Spleen (tissue), 11 donors: ENCODE results near the gene C5orf58. TPM values are rescaled to one million over a fixed set of nuclear protein-coding genes. Genes with fewer than 3 reads are reported as not detected.

Experiments used
- DNase-seq: peaks from one replicate; pipeline ENCODE4 v3.0.0-alpha.2; 2020
- H3K27ac ChIP-seq, 8 donors: fragments of 200-600 bp; sonication (generic) in 7 of 8; 1 replicate in 4 of 8; 2 replicates in 4 of 8; pipeline versions ENCODE4 v1.5.0 to v1.8.0; 2016 to 2021; ENCODE audit warnings: inconsistent platforms in 4 of 8, mild to moderate bottlenecking in 4 of 8, moderate library complexity in 1 of 8
- H3K27me3 ChIP-seq, 7 donors: fragments of 200-600 bp; sonication (generic) in 6 of 7; replicated peaks in 1 of 7; 1 replicate in 4 of 7; 2 replicates in 3 of 7; pipeline versions ENCODE4 v1.5.0 to v1.8.0; 2016 to 2021; ENCODE audit warnings: inconsistent platforms in 3 of 7, mild to moderate bottlenecking in 1 of 7
- H3K36me3 ChIP-seq, 6 donors: fragments of 200-600 bp; sonication (generic) in 5 of 6; 1 replicate in 4 of 6; 2 replicates in 2 of 6; pipeline versions ENCODE4 v1.5.0 to v1.8.0; 2016 to 2021; ENCODE audit warnings: inconsistent platforms in 2 of 6
- H3K4me1 ChIP-seq, 6 donors: fragments of 200-600 bp; sonication (generic) in 5 of 6; 1 replicate in 3 of 6; 2 replicates in 3 of 6; pipeline versions ENCODE4 v1.5.0 to v1.8.0; 2016 to 2021; ENCODE audit warnings: inconsistent platforms in 3 of 6
- H3K4me3 ChIP-seq, 8 donors: fragments of 200-600 bp; sonication (generic) in 7 of 8; 1 replicate in 4 of 8; 2 replicates in 4 of 8; pipeline versions ENCODE4 v1.5.0 to v1.8.0; 2016 to 2021; ENCODE audit warnings: inconsistent platforms in 4 of 8, mild to moderate bottlenecking in 4 of 8, moderate library complexity in 2 of 8
- H3K9me3 ChIP-seq, 8 donors: fragments of 200-600 bp; sonication (generic) in 7 of 8; 1 replicate in 4 of 8; 2 replicates in 4 of 8; pipeline versions ENCODE4 v1.5.0 to v1.8.0; 2016 to 2021; ENCODE audit warnings: inconsistent platforms in 4 of 8
- POLR2A ChIP-seq, 3 donors: fragments of 450-650 bp; IDR thresholded peaks; one replicate each; pipeline ENCODE4 v1.5.1; 2017; ENCODE audit warnings: antibody characterized with exemption in 3 of 3, mild to moderate bottlenecking in 1 of 3
- POLR2AphosphoS5 ChIP-seq, 3 donors: sonication (generic); formaldehyde crosslinking; IDR thresholded peaks; one replicate each; pipeline ENCODE4 v1.5.1; 2017; ENCODE audit warnings: antibody characterized with exemption in 3 of 3
- WGBS, 5 donors: extraction: QIAGEN DNeasy Blood & Tissue Kit in 3 of 5; methylation state at CpG; one replicate each; pipeline versions ENCODE4 v1.1.5 to v1.1.7; 2013 to 2018; 5-methylcytosine and 5-hydroxymethylcytosine counted together
- intact Hi-C: fragments of 100-400 bp; cut with DNase I; formaldehyde crosslinking; loops from one replicate; pipeline ENCODE4 v1.15.0; 2023; ENCODE audit warnings: low total_unique reads
- polyA plus RNA-seq, 3 donors: library from polyadenylated mRNA; stranded (reverse); fragments of 200-250 nt; gene quantifications; one replicate each; pipeline ENCODE4 v1.2.1, GENCODE V29; 2013
- total RNA-seq, 7 donors: library from RNA; depleted of rRNA in 3 of 7; stranded (reverse); fragments of >200 nt in 3 of 7; fragmentation: NEBNext Ultra II Directional in 4 of 7; extraction: Animal tissue kit (Norgen Biotek cat#: 25700) in 4 of 7; gene quantifications; one replicate each; pipeline versions ENCODE4 v1.1.0 to v1.2.1, GENCODE V29; 2016 to 2021
- TF ChIP-seq, protein P1 (sequence below), 11 experiments: fragments of 200-600 bp in 7 of 11; fragments of 450-650 bp in 4 of 11; sonication (generic) in 4 of 11; IDR thresholded peaks in 8 of 11; conservative IDR thresholded peaks in 3 of 11; 1 replicate in 7 of 11; 2 replicates in 4 of 11; pipeline versions ENCODE4 v1.4.0 to v1.8.0; 2016 to 2021; ENCODE audit warnings: antibody characterized with exemption in 11 of 11, inconsistent platforms in 4 of 11, mild to moderate bottlenecking in 1 of 11
- donor health status: healthy with polysubstance abuse.
- donor health status: DM: no; HTN: no; CAD: no; lungs with moderate emphysema.
- donor health status: DM: no; HTN: no; CAD: no.
- donor health status: Bipolar disorder and iron deficiency.
- donor health status: healthy.
- donor health status: DM: no; HTN: no; CAD: no.
- donor health status: DM: yes; HTN: yes; CAD: no.

The C5orf58 gene
- total and polyA plus RNA-seq, 10 donors: 0.35 TPM; not detected in 9

DNA sequence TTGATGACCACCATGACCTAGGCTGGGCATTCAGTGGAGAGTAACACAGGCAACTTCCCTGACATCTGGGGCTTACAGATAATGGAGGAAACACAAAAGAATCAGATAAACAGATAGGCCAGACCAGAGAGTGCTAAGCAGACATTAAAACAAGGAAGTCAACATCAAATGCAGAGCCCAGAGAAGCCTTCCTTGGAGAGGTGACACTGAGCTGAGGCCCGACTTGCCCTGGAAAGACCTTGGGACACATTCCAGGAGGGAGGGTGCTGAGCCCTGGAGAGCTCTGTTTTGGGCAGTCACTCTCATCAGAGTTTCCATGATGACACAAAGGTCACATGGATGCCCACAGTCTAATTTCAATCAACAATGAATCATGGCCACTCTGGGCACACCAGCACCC lies 31.9 kb upstream of the C5orf58 start:
- Histone ChIP-seq H3K27ac (no peak overlapping the region), H3K27me3 (no peaks in the 10 kb centered on the region), H3K36me3 (no peaks in the 10 kb centered on the region), H3K4me1 (no peaks in the 10 kb centered on the region), H3K9me3 (no peaks in the 10 kb centered on the region), H3K4me3 (no peak overlapping the region)
- TF ChIP-seq, protein P1, sequence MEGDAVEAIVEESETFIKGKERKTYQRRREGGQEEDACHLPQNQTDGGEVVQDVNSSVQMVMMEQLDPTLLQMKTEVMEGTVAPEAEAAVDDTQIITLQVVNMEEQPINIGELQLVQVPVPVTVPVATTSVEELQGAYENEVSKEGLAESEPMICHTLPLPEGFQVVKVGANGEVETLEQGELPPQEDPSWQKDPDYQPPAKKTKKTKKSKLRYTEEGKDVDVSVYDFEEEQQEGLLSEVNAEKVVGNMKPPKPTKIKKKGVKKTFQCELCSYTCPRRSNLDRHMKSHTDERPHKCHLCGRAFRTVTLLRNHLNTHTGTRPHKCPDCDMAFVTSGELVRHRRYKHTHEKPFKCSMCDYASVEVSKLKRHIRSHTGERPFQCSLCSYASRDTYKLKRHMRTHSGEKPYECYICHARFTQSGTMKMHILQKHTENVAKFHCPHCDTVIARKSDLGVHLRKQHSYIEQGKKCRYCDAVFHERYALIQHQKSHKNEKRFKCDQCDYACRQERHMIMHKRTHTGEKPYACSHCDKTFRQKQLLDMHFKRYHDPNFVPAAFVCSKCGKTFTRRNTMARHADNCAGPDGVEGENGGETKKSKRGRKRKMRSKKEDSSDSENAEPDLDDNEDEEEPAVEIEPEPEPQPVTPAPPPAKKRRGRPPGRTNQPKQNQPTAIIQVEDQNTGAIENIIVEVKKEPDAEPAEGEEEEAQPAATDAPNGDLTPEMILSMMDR (IDR thresholded peaks at IDR 0.05 in 8 of 11, conservative IDR thresholded peaks at IDR 0.05 in 3 of 11): no peak
- TF ChIP-seq POLR2A (IDR thresholded peaks at IDR 0.05) (no peak), POLR2AphosphoS5 (IDR thresholded peaks at IDR 0.05) (no peak)
- intact Hi-C loops: no loop called here
- DNase-seq: no peak
- 0 to 44% (median 22%) methylated on average over 1 of the region's 1 CpG for WGBS, 5 donors

DNA sequence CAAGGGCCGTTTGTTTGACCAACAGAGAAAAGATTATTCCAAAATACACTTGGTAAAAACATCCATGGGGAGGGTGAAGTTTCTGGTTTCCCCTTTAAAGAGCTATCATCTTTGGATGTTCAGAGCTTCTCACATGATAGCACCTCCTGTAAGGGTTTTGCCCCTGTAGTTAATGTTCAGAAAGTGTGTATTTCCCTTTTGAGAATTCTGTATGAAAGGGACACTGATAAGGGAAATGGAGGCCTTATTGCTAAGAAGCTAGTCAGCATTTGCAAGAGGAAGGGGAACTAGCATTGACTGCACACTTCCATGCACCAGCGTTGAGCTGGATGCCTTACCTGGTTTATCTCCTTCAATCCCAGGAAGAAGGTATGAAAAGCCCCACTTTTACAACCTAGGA lies 31.5 kb upstream of the C5orf58 start:
- Histone ChIP-seq H3K9me3 (no peaks in the 10 kb centered on the region), H3K4me3 (no peak overlapping the region), H3K36me3 (no peaks in the 10 kb centered on the region), H3K4me1 (no peaks in the 10 kb centered on the region), H3K27ac (no peak overlapping the region), H3K27me3 (no peaks in the 10 kb centered on the region)
- no peak for DNase-seq
- no peak for TF ChIP-seq POLR2AphosphoS5 (IDR thresholded peaks at IDR 0.05)
- TF ChIP-seq POLR2A (IDR thresholded peaks at IDR 0.05): no peak
- TF ChIP-seq, protein P1 (IDR thresholded peaks at IDR 0.05 in 8 of 11, conservative IDR thresholded peaks at IDR 0.05 in 3 of 11): no peak
- 37 to 58% (median 50%) methylated on average over 2 of the region's 2 CpGs for WGBS, 5 donors
- intact Hi-C loops: no loop called here

DNA sequence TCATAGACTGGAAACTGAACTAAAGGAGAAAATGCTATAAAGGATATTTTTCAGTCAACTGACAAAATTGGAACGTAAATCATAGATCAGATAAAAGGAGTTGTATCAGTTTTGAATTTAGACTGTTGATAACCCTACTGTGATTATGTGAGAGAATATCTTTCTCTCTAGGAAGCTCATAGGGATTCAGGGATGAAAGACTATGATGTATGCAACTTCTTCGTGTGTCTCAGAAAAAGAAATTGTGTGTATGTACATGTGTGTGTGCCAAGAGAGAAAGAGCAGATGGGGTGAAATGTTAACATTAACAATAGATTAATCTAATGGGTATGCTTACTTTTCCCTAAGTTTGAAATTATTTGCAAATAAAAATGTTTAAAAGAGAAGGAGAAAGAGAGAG lies 30.7 kb upstream of the C5orf58 start:
- no peak overlapping the region for H3K27ac ChIP-seq
- TF ChIP-seq POLR2A (IDR thresholded peaks at IDR 0.05): no peak
- TF ChIP-seq, protein P1 (IDR thresholded peaks at IDR 0.05 in 8 of 11, conservative IDR thresholded peaks at IDR 0.05 in 3 of 11): no peak
- no peak for TF ChIP-seq POLR2AphosphoS5 (IDR thresholded peaks at IDR 0.05)
- no peaks in the 10 kb centered on the region for H3K9me3 ChIP-seq
- no peaks in the 10 kb centered on the region for H3K27me3 ChIP-seq
- no peaks in the 10 kb centered on the region for H3K4me1 ChIP-seq
- DNase-seq: no peak
- intact Hi-C loops: no loop called here
- no peaks in the 10 kb centered on the region for H3K36me3 ChIP-seq
- no peak overlapping the region for H3K4me3 ChIP-seq
- WGBS, 5 donors: 69 to 83% (median 78%) methylated on average over 2 of the region's 2 CpGs

DNA sequence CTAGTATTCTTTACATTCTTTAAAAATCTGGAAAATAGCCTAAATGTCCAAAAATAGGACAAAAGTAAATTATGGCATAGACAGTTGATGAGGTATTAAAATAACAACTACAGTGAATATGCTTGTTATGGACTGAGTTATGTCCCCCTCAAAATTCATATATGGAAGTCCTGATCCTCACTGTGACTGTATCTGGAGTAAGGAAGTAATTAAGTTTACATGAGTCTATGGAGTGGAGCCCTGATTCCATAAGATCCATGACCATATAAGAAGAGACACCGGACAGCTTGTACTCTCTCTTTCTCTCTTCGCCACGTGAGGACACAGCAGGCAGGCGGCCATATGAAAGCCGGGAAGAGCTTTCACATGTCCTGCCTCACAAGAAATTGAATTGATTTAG lies 28.6 kb upstream of the C5orf58 start:
- no peak overlapping the region for H3K27ac ChIP-seq
- TF ChIP-seq, protein P1 (IDR thresholded peaks at IDR 0.05 in 8 of 11, conservative IDR thresholded peaks at IDR 0.05 in 3 of 11): no peak
- H3K27me3 ChIP-seq: peaks cover 0 to 6% (median 0%) of the 10 kb centered on the region in 7 donors
- 83 to 90% (median 87%) methylated on average over 5 of the region's 5 CpGs for WGBS, 5 donors
- H3K36me3 ChIP-seq: no peaks in the 10 kb centered on the region
- H3K9me3 ChIP-seq: no peaks in the 10 kb centered on the region
- DNase-seq: no peak
- intact Hi-C loops: no loop called here
- H3K4me1 ChIP-seq: no peaks in the 10 kb centered on the region
- no peak overlapping the region for H3K4me3 ChIP-seq
